Measurements from ENCODE around the gene RBM17.
"Not testable (repeated sequence)": the region's sequence is repeated elsewhere in the genome, so short reads cannot be mapped to it uniquely, and the experiment has no call there.

RBM17 gene

GRCh38 chr10:6056411-6057135, 32.3 kb upstream of the RBM17 start:
- DNase-seq, result peak; percentile 2

- DNase-seq, result peak; percentile 51
These were observed 30.0 kb upstream of the RBM17 start for GRCh38 chr10:6058682-6059475.

GRCh38 chr10:6059506-6059905, 29.3 kb upstream of the RBM17 start:
- peak; percentile 24 for DNase-seq

GRCh38 chr10:6061056-6061455, 27.8 kb upstream of the RBM17 start:
- DNase-seq, result peak; percentile 44

- DNase-seq, result peak; percentile 85
These were observed 26.6 kb upstream of the RBM17 start, which contains the start of gene IL2RA for GRCh38 chr10:6062101-6062771. Gene IL2RA (minus strand): TSS chr10:6062367. CDS start chr10:6062151, 216 bp downstream.

- DNase-seq, result no peak
These were observed 24.7 kb upstream of the RBM17 start for GRCh38 chr10:6064119-6064518.

GRCh38 chr10:6064726-6065125, 24.1 kb upstream of the RBM17 start:
- DNase-seq, result not testable (repeated sequence)

GRCh38 chr10:6065406-6065805, 23.4 kb upstream of the RBM17 start:
- peak; percentile 19 for DNase-seq

GRCh38 chr10:6065835-6066234, 23.0 kb upstream of the RBM17 start:
- peak; percentile 2 for DNase-seq

GRCh38 chr10:6067457-6067856, 21.4 kb upstream of the RBM17 start:
- peak; percentile 3 for DNase-seq

GRCh38 chr10:6068006-6068405, 20.8 kb upstream of the RBM17 start:
- DNase-seq, result no peak

GRCh38 chr10:6068422-6068821, 20.4 kb upstream of the RBM17 start:
- peak; percentile 63 for DNase-seq

GRCh38 chr10:6069081-6069931, 19.5 kb upstream of the RBM17 start:
- peak; percentile 56 for DNase-seq

- DNase-seq, result peak; percentile 90
These were observed 18.2 kb upstream of the RBM17 start for GRCh38 chr10:6070660-6071059.

- no peak for DNase-seq
These were observed 17.4 kb upstream of the RBM17 start for GRCh38 chr10:6071181-6072175.

GRCh38 chr10:6072215-6072934, 16.5 kb upstream of the RBM17 start:
- peak; percentile 53 for DNase-seq

- peak; percentile 45 for DNase-seq
These were observed 14.1 kb upstream of the RBM17 start for GRCh38 chr10:6074489-6075301.

GRCh38 chr10:6077071-6077675, 11.7 kb upstream of the RBM17 start:
- DNase-seq, result no peak

- DNase-seq, result no peak
These were observed 9.8 kb upstream of the RBM17 start for GRCh38 chr10:6079044-6079443.

All from activated CD4-positive, alpha-beta T cell treated with anti-CD3 and anti-CD28 coated beads for 48 hours (primary cell).